Measurements from ENCODE around the gene CAB39L.
"Not testable (repeated sequence)": the region's sequence is repeated elsewhere in the genome, so short reads cannot be mapped to it uniquely, and the experiment has no call there.

The CAB39L gene

DNA sequence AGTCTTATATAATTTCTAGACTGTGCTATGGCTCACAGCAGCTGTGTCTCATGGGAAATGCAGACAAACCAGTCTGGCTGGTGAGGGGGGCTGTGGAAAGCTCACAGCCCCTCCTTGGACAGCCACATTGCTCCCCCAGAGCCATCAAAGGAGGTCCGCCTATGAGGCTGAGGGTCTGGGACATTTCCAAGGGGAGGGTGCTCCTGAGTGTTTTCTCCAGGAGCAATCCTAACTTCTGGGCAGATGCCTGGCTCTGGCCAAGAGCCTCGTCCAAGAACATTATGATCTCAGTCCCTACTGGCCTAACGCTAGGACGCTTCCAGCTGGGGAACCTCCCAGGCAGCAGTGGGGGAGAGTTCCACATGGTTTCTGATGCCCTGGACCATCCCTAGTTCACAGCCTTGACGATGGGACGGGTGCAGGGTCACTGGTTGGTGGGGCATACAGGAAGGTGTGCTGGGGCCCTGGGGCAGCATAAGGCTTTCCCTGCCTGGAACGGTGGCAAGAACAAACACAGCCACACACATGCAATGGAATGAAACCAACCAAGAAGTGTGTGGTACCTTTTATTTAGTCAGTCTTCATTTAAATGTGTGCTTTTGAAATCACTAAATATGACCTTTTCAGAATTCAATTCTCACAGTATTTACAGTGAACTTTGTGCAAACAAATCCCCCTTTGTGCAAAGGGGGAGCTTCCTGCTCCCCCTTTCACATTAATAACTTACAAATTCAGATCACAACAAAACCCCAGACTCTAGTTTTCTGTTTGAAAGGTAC lies 135.6 kb downstream of the CAB39L start:
- no peak for DNase-seq (ENCODE audit: low spot score)

DNA sequence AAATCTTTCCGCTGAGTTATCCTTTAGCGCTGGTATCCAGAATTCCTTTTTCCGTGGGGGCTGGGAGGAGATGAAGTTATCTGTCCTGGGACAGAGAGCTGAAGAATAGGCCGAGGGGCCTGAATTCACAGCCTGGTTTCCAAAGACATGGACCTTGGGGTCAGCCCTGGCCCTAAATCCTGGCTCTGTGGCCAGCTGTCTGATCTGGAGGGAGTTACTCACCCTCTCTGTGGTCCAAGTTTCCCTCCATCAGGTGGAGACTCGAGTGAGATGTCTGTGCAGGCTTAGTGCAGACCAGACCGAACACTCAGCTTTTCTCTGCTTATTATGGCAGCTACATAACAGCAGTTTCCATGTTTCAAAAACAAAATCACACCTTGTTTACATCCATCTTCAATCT lies 136.5 kb downstream of the CAB39L start:
- no peak for DNase-seq (ENCODE audit: low spot score)

DNA sequence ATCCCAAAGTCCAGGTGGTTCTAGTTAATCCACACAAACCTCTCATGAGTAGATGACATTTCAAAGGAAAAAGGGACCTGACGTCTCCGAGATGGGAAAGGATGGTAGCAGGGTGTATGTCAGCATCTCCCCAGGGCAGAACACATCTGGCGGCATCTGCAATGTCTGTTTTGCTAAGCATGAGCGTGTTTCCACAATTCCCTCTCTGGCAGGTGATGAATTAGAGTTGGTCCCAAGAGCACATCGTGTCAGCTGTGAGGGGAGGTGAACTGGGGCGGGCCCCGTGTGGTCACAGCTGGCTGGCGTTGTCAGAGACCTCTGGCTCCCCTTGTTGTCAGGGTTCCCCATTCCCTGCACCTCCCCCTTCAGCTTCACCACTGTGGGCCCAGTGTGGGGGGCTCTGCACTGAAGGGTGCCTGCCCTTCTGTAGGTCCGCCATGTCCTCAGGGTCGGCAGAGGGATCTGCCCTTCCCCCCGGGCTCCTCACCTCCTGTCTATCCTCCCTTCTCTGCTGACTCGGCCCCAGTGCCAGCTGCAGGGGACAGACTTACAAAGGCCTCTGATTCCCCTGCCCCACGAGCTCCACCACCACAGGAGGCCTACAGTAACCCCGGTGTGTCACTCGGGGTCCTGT lies 138.0 kb downstream of the CAB39L start:
- no peak for DNase-seq (ENCODE audit: low spot score)

DNA sequence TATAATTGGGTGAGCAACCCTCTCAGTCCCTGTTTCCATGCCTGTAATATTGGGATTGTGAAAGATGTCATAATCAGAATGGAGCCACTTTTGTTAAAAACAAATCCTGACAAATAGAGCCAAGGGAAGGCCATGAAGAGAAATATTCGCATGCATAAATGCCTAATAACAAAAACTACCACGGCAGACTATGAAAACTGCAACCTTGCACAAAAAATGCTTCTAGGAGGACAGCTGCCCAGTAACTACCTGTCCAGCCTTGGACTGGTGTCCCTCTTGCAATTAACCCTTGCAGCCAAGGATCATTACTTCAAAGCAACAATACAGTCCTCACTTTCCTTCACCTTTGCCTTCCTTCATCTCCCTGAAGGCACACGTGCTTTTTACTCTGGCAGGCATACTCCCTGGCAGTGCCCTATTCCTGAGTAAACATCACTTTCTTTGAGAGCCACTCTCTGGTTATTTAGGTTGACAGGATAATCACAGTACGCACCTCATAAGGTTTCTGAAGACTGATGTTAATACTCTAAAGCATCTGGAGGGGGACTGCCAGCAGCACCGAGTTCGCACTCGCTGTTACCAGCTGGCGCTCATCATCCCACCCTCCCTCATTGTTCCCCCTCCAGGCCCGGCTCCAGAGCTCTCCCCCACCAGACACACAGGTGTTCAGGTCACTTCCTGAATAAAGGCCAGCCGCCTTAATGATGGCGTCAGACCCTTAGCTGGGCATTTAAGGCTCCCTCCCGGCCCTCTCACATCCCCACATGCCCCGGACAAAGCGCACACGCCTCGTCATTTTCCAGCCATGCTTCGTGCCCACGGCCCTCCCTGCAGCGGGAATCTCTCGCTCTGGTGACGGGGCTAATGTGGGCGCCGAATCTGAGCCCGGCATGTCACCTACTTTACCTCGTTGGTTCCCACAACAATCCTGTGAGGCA lies 138.8 kb downstream of the CAB39L start:
- DNase-seq (ENCODE audit: low spot score) = no peak

DNA sequence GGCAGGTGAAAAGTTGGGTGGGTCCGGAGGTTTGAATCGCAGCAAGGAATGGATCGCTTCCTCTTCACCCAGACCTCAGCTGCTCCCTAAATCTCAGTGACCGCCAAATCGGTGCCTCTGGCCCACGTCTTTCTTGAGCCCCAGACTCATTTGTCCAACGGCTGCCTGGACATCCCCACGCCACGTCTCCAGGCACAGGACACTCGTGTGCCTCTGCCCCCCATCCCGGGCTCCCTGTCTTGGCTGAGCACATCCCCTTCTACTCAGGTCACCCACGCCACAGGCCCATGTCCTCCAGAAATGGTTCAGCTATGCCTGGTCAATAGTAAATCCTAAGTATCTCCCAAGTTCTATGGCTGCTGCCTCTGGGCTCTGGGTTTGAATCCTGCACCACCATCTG lies 139.5 kb downstream of the CAB39L start:
- no peak for DNase-seq (ENCODE audit: low spot score)

DNA sequence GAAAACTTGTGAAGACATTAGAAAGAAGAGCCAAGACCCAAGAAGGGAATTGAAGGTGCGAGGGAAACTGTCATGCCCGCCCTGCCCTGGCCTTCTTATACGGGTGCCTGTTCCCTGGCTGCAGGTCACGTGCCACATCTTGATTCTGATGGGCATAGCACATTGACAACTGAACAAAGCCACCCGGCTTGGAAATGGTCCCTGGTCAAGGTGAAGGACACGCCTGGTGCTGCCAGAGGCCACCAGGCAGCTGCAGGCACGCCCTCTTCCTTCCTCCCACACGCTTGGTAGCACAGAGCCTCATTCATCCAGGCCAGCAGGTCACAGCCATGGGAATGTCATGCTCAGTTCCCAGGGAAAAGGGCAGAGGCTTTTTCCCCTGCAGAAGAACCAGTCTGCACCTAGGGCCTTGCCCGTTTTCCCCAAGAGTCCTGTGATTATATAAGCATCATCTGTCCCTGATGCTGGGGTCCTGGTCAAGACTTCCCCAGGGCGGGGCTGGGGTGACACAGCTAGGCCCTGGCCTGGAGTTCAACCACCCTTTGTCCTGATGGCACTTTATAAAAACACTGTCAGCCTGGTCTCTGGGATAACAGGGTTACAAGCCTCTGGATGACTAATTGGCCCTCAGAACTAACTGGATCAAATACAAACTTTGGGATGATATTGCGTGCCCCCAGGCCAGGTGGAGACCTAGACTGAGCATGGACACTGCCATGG lies 140.2 kb downstream of the CAB39L start:
- DNase-seq (ENCODE audit: low spot score) = no peak

DNA sequence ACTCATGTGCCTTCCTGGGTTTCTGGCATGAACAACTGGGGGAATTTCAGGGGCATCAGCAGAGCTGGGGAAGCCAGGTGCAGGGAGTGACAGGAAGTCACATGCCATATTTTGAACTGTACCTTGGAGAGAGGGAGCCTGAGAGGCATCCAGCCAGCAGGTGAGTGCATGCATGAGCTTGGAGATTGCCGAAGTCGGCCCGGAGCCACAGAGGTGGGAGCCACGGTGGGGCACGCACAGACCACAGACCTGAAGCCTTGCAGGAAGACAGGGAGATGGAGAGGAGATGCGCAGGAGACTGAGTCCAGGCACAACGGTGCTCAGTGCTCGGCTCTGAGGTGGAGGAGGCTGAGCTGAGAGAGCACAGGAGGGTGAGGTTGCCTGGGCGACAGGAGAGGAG lies 141.0 kb downstream of the CAB39L start:
- no peak for DNase-seq (ENCODE audit: low spot score)

DNA sequence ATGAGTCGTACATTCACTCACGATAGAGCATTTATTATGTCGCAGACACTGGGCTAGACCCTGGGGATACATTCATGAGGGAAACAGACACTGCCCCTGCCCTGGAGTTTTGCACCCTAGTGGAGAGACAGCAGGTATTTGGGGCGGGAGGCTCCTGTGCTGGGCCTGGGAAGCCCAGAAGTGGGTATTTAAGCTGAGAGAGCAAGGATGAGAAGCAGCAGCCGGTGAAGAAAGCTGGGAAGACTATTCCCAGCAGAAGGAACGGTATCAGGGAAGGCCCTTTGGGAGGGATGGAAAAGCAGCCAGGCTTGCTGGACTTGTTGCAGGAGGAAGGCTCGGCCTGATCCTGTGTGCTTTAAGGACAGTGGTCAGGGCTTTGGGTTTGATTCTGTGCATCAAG lies 141.6 kb downstream of the CAB39L start:
- no peak for DNase-seq (ENCODE audit: low spot score)

DNA sequence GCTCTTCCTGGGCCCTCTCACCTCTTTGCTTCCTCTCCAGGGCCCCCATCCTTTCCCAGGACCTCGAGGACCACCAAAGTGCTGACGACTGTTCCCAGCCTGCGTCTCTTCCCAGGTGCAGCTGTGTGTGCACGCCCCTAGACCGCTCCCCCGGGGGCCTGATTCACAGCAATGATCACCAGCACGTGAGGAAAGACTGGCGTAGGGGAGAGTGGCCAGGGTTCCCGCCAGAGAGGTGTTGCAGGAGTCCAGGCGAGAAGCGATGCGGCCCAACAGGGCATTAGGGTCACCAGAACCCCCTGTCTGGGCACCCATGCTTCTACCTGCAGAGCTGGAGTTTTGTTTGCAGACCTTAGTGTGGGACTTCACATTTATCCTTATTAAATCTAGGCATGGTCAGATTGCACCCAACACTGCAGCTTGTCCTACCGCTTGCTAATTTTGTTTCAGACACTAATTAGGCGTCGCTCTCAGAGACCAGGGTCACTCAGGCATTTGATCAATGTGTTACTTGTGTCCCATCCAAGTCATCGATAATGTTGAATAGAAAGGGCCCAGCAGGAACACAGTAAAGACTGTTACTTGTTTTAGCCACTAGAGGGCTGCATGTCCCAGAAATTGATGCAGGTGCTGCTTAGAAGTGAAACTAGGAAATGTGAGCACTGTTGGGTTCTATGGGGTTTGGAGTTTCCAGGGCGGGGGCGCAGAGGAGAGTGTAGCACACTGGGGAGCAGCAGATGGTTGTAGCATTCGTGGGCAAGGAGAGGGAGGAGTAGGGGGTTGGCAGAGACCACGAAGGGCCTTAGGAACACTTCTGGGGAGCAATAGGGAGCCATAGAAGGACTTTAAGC lies 142.9 kb downstream of the CAB39L start:
- DNase-seq (ENCODE audit: low spot score) = peak; percentile 71

DNA sequence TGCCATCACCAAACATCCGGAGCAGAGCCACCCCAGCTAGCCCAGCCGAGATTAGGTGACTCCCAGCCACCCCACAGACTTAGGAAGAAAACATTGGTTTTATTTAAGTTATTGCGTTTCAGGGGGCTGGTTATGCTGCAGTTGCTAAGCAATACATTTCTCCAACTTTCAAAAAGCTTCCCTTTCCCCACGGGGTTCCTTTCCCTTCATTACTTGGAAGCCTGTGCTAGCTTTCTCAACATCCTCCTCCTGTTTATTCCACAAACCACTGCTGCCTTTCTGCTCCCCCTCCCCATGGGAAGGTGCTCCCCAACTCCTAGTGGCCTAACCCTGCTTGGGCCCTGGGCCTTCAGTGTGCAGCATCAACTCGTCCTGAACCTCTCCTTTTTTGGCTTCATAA lies 143.6 kb downstream of the CAB39L start:
- no peak for DNase-seq (ENCODE audit: low spot score)

DNA sequence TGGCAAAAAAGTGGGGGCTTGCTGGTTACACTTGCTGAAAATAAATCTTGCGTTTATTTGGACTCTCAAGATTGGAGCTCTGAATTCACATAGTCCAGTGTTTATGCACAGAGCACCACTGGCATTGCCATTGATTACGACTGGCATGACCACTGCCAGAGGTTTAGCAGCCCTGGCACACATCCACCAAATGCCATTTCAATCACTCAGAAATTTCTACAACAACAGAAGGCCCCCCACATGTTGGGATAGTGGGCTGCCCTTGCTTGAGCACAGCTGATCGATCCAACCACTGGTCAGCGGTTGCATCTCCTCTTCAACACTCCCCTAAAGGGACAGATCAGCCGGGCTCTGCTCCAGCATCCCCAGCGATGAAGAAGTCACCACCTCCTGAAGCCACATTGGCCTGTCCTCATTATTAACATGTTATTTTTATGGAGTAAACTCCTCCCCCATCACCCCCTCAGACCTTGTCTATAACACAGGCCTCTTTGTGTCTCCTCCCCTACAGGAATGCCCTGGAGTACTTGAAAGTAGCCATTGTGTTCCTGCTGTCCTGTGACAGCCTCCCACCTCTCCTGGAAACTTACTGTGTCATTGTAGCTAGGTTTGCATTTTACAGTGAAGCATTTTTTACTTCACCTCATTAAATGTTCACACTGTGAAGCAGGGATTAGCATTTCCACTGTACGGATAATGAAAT lies 144.8 kb downstream of the CAB39L start:
- no peak for DNase-seq (ENCODE audit: low spot score)

DNA sequence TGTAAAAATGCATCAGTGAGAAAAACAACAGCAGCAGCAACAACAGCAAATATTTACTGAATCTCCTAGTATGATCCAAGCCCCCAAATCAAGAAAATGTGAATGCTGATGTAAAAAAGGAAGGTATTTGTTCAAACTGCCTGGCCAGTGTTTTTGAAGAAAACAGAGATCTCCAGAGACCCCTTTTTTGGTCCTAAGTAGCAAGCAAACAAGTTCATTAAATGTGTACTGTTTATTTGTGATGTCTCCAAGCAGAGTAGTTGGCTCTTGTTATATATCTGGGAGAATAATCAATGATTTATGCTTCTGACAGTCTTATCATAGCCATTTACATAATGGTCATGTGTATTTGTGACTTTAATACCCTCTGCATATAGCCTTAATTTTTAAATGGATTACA lies 145.4 kb downstream of the CAB39L start:
- DNase-seq (ENCODE audit: low spot score) = no peak

DNA sequence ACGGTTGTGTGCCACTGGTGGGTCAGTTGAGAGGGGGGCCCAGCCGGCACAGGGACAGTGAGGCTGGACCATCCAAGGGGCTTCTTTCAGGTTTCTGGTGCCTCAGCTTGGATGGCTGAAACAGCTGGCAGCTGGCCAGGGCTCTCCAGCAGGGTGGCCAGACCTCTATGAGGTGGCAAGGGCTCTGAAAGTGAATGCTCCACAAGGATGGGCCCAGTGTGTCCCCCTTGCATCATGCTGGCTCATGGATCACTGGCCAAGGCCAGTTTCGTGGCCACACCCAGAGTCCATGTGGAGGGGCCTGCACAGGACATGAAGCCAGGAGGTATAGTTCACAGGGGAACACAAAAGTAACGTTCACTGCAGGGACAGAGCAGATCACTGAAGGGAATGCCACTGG lies 146.5 kb downstream of the CAB39L start:
- DNase-seq (ENCODE audit: low spot score) = no peak

DNA sequence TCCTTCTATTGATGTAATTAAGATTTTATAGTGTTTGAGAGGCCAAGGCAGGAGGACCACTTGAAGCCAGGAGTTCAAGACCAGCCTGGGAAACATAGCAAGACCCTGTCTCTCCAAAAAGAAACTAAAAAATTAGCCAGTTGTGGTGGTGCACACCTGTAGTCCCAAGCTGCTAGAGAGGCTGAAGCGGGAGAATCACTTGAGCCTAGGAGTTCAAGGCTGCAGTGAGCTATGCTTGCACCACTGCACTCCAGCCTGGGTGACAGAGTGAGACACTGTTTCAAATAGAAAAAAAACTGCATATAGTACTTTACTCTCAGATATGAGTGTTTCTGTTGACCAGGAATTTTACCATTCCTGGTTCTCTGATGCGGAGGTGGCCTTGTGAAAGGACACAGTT lies 147.2 kb downstream of the CAB39L start:
- DNase-seq (ENCODE audit: low spot score) = no peak

DNA sequence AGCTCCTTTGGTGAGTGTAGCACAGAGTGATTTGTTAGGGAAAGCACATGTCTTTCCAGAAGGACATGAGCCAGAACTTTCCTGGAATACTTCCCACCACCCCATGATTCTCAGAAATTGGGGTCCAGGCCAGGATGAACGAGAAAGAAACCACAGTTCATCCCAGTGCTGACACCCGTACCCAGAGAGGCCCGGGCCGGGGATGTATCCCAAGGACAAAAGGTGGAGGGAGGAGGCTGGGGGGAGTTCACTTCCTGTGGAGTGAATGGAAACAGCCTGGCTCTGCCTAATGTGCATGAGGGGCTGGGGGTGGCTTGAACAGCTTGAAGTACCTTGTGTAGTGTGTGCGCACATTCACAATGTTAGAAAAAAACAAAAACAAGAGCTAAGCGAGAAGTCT lies 148.6 kb downstream of the CAB39L start:
- no peak for DNase-seq (ENCODE audit: low spot score)

DNA sequence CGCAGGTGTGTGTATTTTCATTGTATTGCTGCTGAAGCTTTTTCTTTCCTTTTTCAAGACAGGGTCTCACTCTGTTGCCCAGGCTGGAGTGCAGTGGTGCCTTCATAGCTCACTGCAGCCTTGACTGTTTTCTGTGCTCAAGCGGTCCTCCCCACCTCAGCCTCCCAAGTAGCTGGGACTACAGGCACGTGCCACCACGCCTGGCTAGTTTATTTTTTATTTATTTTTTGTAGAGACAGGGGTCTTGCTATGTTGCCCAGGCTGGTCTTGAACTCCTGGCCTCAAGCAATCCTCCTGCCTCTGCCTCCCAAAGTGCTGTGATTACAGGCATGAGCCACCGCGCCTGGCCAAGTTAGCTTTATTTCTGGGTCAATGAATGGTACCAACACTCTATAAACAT lies 149.1 kb downstream of the CAB39L start:
- not testable (repeated sequence) for DNase-seq (ENCODE audit: low spot score)

DNA sequence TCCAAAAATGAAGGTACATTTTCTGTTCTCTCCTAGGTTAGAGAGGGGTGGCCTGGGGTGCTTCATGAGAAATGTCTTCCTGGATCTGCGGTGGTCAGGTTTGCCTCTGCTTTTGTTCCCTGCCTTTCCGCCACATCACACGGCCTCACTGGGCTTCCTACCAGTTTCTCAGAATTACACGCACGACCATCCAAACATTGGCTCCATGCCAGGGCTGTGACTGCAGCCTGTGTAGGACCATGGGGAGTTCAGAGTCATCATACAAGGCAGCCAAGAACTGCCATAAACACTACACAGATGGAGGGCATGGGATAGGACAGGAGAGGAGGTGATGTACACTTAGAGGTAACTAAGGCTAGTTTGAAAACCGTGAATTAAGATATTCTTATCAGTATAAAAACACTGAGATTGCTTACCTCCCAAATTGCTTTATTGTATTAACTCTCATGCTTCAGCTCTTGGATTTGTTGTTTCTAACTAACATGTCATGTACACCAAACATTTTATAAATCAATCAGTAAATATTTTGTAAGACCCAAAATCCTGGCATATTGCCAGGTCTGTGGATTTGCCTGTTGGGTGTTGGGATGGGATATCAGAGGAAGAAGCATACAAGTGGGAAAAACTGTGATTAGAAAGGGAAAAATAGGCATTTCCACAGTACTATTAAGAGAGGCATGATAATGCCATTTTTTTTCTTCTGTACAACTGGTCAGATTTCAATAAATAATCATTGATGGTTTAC lies 150.9 kb downstream of the CAB39L start:
- peak; percentile 26 for DNase-seq (ENCODE audit: low spot score)

DNA sequence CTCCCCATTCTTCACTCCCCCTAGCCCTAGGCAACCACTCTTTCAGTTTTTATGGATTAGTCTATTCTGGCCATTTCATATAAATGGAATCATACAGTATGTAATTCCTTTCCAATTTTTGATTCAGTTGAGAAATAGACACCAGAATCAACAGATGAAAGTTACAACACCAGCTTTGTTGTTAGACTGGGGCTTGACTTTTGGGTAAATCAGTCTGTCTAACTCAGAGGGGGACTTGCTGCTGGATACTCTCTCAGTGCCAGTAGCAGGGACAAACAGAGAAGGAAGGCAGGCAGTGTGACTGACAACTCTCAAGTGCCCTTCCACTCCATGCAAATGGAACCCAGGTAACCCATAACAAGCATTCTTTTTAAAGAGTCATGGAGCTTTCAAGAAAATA lies 155.4 kb downstream of the CAB39L start:
- no peak for DNase-seq (ENCODE audit: low spot score)

DNA sequence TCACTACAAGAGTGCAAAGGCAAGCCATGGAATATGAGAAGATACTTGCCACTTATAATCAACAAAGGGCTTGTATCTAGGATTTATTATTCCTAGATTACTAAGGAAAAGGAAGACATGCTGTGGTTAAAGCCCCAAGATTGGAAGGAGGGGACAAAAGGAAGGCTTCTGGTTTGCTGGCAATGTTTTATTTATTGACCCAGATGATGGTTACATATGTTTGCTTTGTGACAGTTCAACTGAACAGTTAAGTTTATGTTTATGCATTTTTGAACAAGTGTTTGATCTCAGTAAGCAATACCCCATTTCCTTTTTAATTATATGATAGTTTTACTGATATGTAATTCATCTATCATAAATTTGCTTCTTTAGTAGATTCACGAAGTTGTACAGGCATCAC lies 155.9 kb downstream of the CAB39L start:
- DNase-seq (ENCODE audit: low spot score) = no peak

DNA sequence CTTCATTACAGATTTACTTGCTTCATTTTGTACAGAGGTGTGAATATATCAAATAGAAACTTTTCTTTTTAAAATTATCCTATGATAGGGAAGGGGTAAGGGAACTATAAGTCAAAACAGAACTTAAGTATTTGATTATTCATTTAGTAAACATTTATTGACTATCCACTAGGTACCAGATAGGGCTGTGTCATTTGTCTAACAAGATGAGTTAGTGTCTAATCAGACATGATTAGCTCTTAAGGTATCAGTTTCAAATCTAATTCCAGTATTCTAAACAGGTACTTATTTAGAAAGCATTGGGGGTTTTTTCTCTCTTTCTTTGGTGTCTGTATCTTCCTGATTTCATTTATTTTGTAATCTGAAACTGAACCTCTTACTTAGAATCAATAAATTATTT lies 164.0 kb downstream of the CAB39L start:
- DNase-seq (ENCODE audit: low spot score) = no peak
